IMR-90 (cell line): ENCODE results near the gene ROBO1. TPM values are rescaled to one million over a fixed set of nuclear protein-coding genes. Genes with fewer than 3 reads are reported as not detected.

Source experiments
- ATAC-seq: fragments of 200-7000 bp; cut with Tn5 transposase; 2 replicates; pipeline ENCODE4 v1.9.1; 2020; ENCODE audit warnings: low read depth, mild to moderate bottlenecking, moderate library complexity
- BruUV-seq: library from RNA; stranded (reverse); fragments of 400-500 nt; replicated peaks from 2 replicates; lab custom pipeline; 2021; lab: Mats Ljungman, UMichigan
- CTCF ChIA-PET: fragments of 300-600 bp; formaldehyde crosslinking; extraction: SDS; loops from one replicate; lab custom pipeline; 2021; ENCODE audit warnings: antibody characterized with exemption; lab: Yijun Ruan, JAX
- POLR2A ChIA-PET: fragments of 300-600 bp; sonication (Branson Sonifier 250); formaldehyde crosslinking; loops from one replicate; lab custom pipeline; 2022; ENCODE audit warnings: antibody characterized with exemption; ENCODE audit not compliant: unreplicated experiment; lab: Charles Lee
- DNase-seq: peaks from one replicate; pipeline ENCODE4 v3.0.0; 2013
- H2AFZ ChIP-seq: replicated peaks from 2 replicates; pipeline ENCODE3; 2013; ENCODE audit warnings: low read length, mild to moderate bottlenecking; ENCODE audit not compliant: poor library complexity
- H2AK5ac ChIP-seq: 2 replicates; pipeline ENCODE4 v1.6.1; 2013; ENCODE audit warnings: low read depth, low read length, inconsistent platforms
- H2AK9ac ChIP-seq: replicated peaks from 2 replicates; pipeline ENCODE3; 2013; ENCODE audit warnings: mild to moderate bottlenecking, low read depth, low read length, moderate library complexity; ENCODE audit not compliant: poor library complexity
- H2BK120ac ChIP-seq: 2 replicates; pipeline ENCODE4 v1.6.1; 2013; ENCODE audit warnings: low read depth, low read length, inconsistent platforms
- H2BK15ac ChIP-seq: 3 replicates; pipeline ENCODE4 v1.6.1; 2013; ENCODE audit warnings: low read depth, low read length, inconsistent platforms
- H2BK20ac ChIP-seq: 2 replicates; pipeline ENCODE4 v1.6.1; 2013; ENCODE audit warnings: low read depth, mild to moderate bottlenecking, inconsistent platforms, low read length, moderate library complexity
- H2BK5ac ChIP-seq: 2 replicates; pipeline ENCODE4 v1.6.1; 2013; ENCODE audit warnings: mild to moderate bottlenecking, low read depth, low read length, inconsistent platforms; ENCODE audit not compliant: poor library complexity, severe bottlenecking
- H3K14ac ChIP-seq: replicated peaks from 2 replicates; pipeline ENCODE4 v1.6.1; 2013; ENCODE audit warnings: low read depth, low read length, inconsistent platforms
- H3K18ac ChIP-seq: 2 replicates; pipeline ENCODE4 v1.6.1; 2013; ENCODE audit warnings: low read depth, low read length, control low read depth
- H3K23ac ChIP-seq: 2 replicates; pipeline ENCODE4 v1.6.1; 2013; ENCODE audit warnings: low read depth, low read length, inconsistent platforms
- H3K27ac ChIP-seq: 2 replicates; pipeline ENCODE4 v1.5.1; 2013; ENCODE audit warnings: mild to moderate bottlenecking, control low read depth, low read length; ENCODE audit not compliant: insufficient read depth
- H3K27me3 ChIP-seq: 2 replicates; pipeline ENCODE4 v1.6.1; 2013; ENCODE audit warnings: low read length; ENCODE audit not compliant: control insufficient read depth, insufficient read depth
- H3K36me3 ChIP-seq: 2 replicates; pipeline ENCODE4 v1.6.1; 2013; ENCODE audit warnings: low read length, mixed read lengths; ENCODE audit not compliant: control insufficient read depth, insufficient read depth
- H3K4ac ChIP-seq: 2 replicates; pipeline ENCODE4 v1.6.1; 2013; ENCODE audit warnings: low read depth, low read length, inconsistent platforms
- H3K4me1 ChIP-seq: 2 replicates; pipeline ENCODE4 v1.6.1; 2013; ENCODE audit warnings: low read length, mixed read lengths; ENCODE audit not compliant: control insufficient read depth, insufficient read depth
- H3K4me2 ChIP-seq: 2 replicates; pipeline ENCODE4 v1.6.1; 2013; ENCODE audit warnings: low read depth, mild to moderate bottlenecking, control low read depth, low read length, moderate library complexity
- H3K4me3 ChIP-seq: 2 replicates; pipeline ENCODE4 v1.5.1; 2013; ENCODE audit warnings: low read depth, mild to moderate bottlenecking, control low read depth, low read length, moderate library complexity; ENCODE audit not compliant: insufficient read depth
- H3K56ac ChIP-seq: 2 replicates; pipeline ENCODE4 v1.6.1; 2013; ENCODE audit warnings: low read length, inconsistent platforms; ENCODE audit not compliant: insufficient read depth; ENCODE audit errors: extremely low read depth
- H3K79me1 ChIP-seq, 2 experiments: 2 replicates each; pipeline ENCODE4 v1.6.1; 2013; ENCODE audit warnings: low read length in 2 of 2, inconsistent platforms in 1 of 2, low read depth in 1 of 2
- H3K9ac ChIP-seq: 2 replicates; pipeline ENCODE4 v1.6.1; 2013; ENCODE audit warnings: low read depth, low read length, control low read depth
- H3K9me1 ChIP-seq: 2 replicates; pipeline ENCODE4 v1.6.1; 2013; ENCODE audit warnings: low read length, inconsistent platforms; ENCODE audit not compliant: insufficient read depth
- H3K9me3 ChIP-seq: 2 replicates; pipeline ENCODE4 v1.6.1; 2013; ENCODE audit warnings: low read length; ENCODE audit not compliant: control insufficient read depth, insufficient read depth
- H4K20me1 ChIP-seq: 2 replicates; pipeline ENCODE4 v1.6.1; 2013; ENCODE audit warnings: low read length, inconsistent platforms; ENCODE audit not compliant: insufficient read depth
- H4K5ac ChIP-seq: 2 replicates; pipeline ENCODE4 v1.6.1; 2013; ENCODE audit warnings: mild to moderate bottlenecking, low read depth, low read length, control low read depth
- H4K8ac ChIP-seq, 2 experiments: 2 replicates each; pipeline ENCODE4 v1.6.1; 2013; ENCODE audit warnings: low read depth in 2 of 2, low read length in 2 of 2, control low read depth in 1 of 2, inconsistent platforms in 1 of 2
- H4K91ac ChIP-seq: 2 replicates; pipeline ENCODE4 v1.6.1; 2013; ENCODE audit warnings: low read depth, low read length, inconsistent platforms; ENCODE audit not compliant: insufficient read depth
- CEBPB ChIP-seq: IDR thresholded peaks from 2 replicates; pipeline ENCODE4 v1.6.1; 2012; ENCODE audit warnings: low read depth, low read length, improper control_type of control experiment
- CHD1 ChIP-seq: IDR thresholded peaks from 2 replicates; pipeline ENCODE4 v1.6.1; 2012; ENCODE audit warnings: low read depth, low read length, improper control_type of control experiment
- CTCF ChIP-seq: conservative IDR thresholded peaks from 2 replicates; pipeline ENCODE4 v1.5.1; 2012; ENCODE audit warnings: mild to moderate bottlenecking, low read depth, low read length, improper control_type of control experiment
- ELK1 ChIP-seq: fragments of 150-350 bp; IDR thresholded peaks from 2 replicates; pipeline ENCODE4 v1.6.1; 2016; ENCODE audit warnings: low read depth, mild to moderate bottlenecking, low read length, moderate library complexity, borderline replicate concordance
- MAZ ChIP-seq: IDR thresholded peaks from 2 replicates; pipeline ENCODE4 v1.6.1; 2012; ENCODE audit warnings: low read depth, mild to moderate bottlenecking, low read length, improper control_type of control experiment, moderate library complexity, borderline replicate concordance
- MXI1 ChIP-seq: IDR thresholded peaks from 2 replicates; pipeline ENCODE4 v1.6.1; 2012; ENCODE audit warnings: low read depth, mild to moderate bottlenecking, low read length, moderate library complexity, borderline replicate concordance
- NFE2L2 ChIP-seq: fragments of 150-350 bp; IDR thresholded peaks from 2 replicates; pipeline ENCODE4 v1.6.1; 2016; ENCODE audit warnings: low read depth, mild to moderate bottlenecking, low read length
- POLR2A ChIP-seq: IDR thresholded peaks from 2 replicates; pipeline ENCODE4 v1.6.1; 2012; ENCODE audit warnings: mild to moderate bottlenecking, low read depth, low read length
- RAD21 ChIP-seq: IDR thresholded peaks from 2 replicates; pipeline ENCODE4 v1.6.1; 2012; ENCODE audit warnings: low read length, improper control_type of control experiment
- RCOR1 ChIP-seq: IDR thresholded peaks from 2 replicates; pipeline ENCODE4 v1.6.1; 2012; ENCODE audit warnings: mild to moderate bottlenecking, low read length, improper control_type of control experiment; ENCODE audit not compliant: insufficient replicate concordance
- RFX5 ChIP-seq: IDR thresholded peaks from 2 replicates; pipeline ENCODE4 v1.8.0; 2012; ENCODE audit warnings: low read depth, mild to moderate bottlenecking, low read length, moderate library complexity
- SMC3 ChIP-seq: fragments of 150-350 bp; IDR thresholded peaks from 2 replicates; pipeline ENCODE4 v1.6.1; 2016; ENCODE audit warnings: low read depth, mild to moderate bottlenecking, antibody characterized with exemption, low read length, moderate library complexity
- WGBS, 2 experiments: methylation state at CpG; one replicate each; pipeline versions ENCODE4 v1.1.5 to v1.1.7; 2013; ENCODE audit warnings: missing lambda C conversion rate in 2 of 2; ENCODE audit not compliant: insufficient read length in 1 of 2; ENCODE audit errors: extremely low coverage in 2 of 2; 5-methylcytosine and 5-hydroxymethylcytosine counted together
- dilution Hi-C: fragments of 300-500 bp; cut with HindIII; formaldehyde crosslinking; loops from one replicate; pipeline ENCODE4 v1.14.3; 2018; ENCODE audit warnings: low sequenced_read_pairs; ENCODE audit not compliant: unreplicated experiment
- in situ Hi-C: fragments of 300-500 bp; cut with MboI; formaldehyde crosslinking; loops from 3 replicates; pipeline ENCODE4 v1.14.3; 2019; ENCODE audit warnings: low sequenced_read_pairs, inconsistent platforms, mixed read lengths
- intact Hi-C: fragments of 100-400 bp; cut with micrococcal nuclease; formaldehyde crosslinking; loops from 2 replicates; pipeline ENCODE4 v1.10.0; 2022
- polyA plus RNA-seq, 3 experiments: library from polyadenylated mRNA; depleted of rRNA; stranded (reverse); fragments of >200 nt; gene quantifications; 2 replicates each; pipeline ENCODE4 v1.2.3, GENCODE V29; 2012; ENCODE audit warnings: low replicate concordance in 1 of 3
- total RNA-seq: library from RNA; depleted of rRNA; stranded (reverse); fragments of >200 nt; gene quantifications from 2 replicates; pipeline ENCODE4 v1.2.3, GENCODE V29; 2012

ROBO1 gene
- total and polyA plus RNA-seq, 2 of the 4 experiments (the other 2 are of a cell fraction), result 24.1 to 53.9 TPM

- Histone ChIP-seq H2AK5ac (no peak overlapping the region), H3K79me1 (peaks cover 3 to 10% of the 10 kb centered on the region in 2 experiments; a peak in 2 of 4 replicates), H3K27me3 (no peaks in the 10 kb centered on the region), H3K9ac (no peak overlapping the region), H3K18ac (no peak overlapping the region), H3K9me1 (peaks cover 6% of the 10 kb centered on the region), H3K4me3 (no peak overlapping the region), H2BK15ac (no peak overlapping the region), H3K36me3 (no peaks in the 10 kb centered on the region), H4K5ac (no peak overlapping the region), H4K8ac (no peak overlapping the region), H3K56ac (no peak overlapping the region), H2BK120ac (no peak overlapping the region), H2AFZ (no peak overlapping the region), H3K9me3 (no peaks in the 10 kb centered on the region), H3K23ac (no peak overlapping the region), H4K91ac (no peak overlapping the region), H3K4me1 (peaks cover 3% of the 10 kb centered on the region), H3K4me2 (no peak overlapping the region), H3K4ac (no peak overlapping the region), H3K14ac (no peak overlapping the region), H3K27ac (no peak overlapping the region), H2BK5ac (no peak overlapping the region), H2AK9ac (no peak overlapping the region), H4K20me1 (no peaks in the 10 kb centered on the region), H2BK20ac (no peak overlapping the region)
- dilution Hi-C loops (no loop called here), in situ Hi-C loops (no loop called here), intact Hi-C loops (no loop called here)
- ChIA-PET CTCF (no interaction called here), POLR2A (no interaction called here)
- no peak for TF ChIP-seq RCOR1
- no peak for TF ChIP-seq POLR2A
- no peak for TF ChIP-seq CEBPB
- TF ChIP-seq CHD1, result no peak
- no peak for TF ChIP-seq CTCF
- no peak for TF ChIP-seq ELK1
- TF ChIP-seq MXI1, result no peak
- no peak for TF ChIP-seq NFE2L2
- TF ChIP-seq RAD21, result no peak
- TF ChIP-seq MAZ, result no peak
- no peak for TF ChIP-seq RFX5
- no peak for TF ChIP-seq SMC3
- no TSS peak for BruUV-seq
- no peak for DNase-seq
- WGBS, 2 experiments, result 80% methylated on average over 1 of the region's 4 CpGs; no CpG with 5 or more reads in 1 of the 2 experiments
- ATAC-seq, result no peak
Measured at GRCh38 chr3:78860567-78860966, 907.2 kb downstream of the ROBO1 start.
